ENCODE results near the gene GPR18. TPM values are rescaled to one million over a fixed set of nuclear protein-coding genes. Genes with fewer than 3 reads are reported as not detected.

The GPR18 gene
- total and polyA plus RNA-seq, 8 donors: 0.68 to 0.76 TPM; not detected in 6

DNA sequence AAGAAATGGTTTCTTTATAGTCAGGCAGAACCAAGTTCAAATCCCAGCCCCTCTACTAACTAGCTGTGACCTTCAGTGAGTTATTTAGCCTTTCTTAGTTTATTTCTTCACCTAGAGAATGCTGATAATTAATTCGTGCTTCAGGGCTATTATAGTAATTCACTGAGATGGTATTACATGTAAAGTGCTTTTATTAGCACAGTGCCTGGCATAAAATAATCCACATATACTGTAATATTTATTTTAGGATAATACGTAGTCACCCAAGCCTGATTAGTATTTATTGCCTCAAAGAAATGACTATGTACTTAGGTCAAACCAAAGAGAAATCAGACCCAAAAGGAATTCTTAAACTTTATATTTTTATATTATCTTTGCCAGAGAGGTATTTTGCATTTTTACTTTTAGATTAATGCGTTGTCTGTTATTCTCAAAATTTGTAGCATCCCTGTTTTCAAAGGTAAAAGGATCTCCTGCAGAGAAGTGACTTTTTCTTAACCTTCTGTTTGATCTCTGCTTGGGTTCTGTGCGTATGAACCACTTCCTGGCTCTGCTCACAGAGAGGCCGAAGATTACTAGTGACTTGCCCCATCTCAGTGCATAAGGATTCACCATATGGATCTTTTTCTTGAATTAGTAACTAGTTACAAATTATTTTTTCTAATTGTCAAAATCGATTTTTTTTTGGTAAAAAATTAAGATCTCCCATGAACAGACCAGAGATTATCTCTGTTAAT lies 37.8 kb downstream of the GPR18 start:
- no peak for TF ChIP-seq POLR2AphosphoS5 (IDR thresholded peaks at IDR 0.05)
- no peak for TF ChIP-seq POLR2A (IDR thresholded peaks at IDR 0.05)
- no peak for TF ChIP-seq EP300 (IDR thresholded peaks at IDR 0.05)
- Histone ChIP-seq H3K27me3 (no peaks in the 10 kb centered on the region), H3K27ac (no peak overlapping the region), H3K9me3 (no peaks in the 10 kb centered on the region), H3K36me3 (peaks cover 0 to 5% (median under 1%) of the 10 kb centered on the region in 4 donors), H3K4me1 (peaks cover 11 to 76% (median 45%) of the 10 kb centered on the region in 4 donors), H3K4me3 (no peak overlapping the region)
- 53 to 61% (median 55%) methylated on average over 6 of the region's 6 CpGs for WGBS, 5 donors
- no peak for DNase-seq
- intact Hi-C loops (cut with DNase I; ENCODE audit: low total_unique reads): no loop called here

DNA sequence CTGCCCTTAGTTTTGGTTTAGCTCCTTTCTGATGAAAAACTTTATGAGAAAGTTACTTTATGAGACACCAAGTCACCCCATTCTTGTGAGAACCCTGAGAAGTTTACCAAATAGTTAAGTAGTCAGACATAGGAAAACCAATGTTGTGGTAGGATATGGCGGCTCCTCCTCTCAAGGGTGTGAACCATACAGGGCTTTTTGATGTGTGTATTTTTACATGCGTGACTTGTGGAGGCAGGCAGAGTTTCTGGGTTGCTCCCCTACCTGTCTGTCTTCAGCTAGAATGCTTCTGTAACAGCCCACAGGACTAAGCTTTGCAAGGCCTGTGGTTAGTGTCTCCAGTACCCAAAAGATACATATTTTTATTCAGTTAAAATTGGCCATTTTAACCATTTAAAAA lies 39.2 kb downstream of the GPR18 start:
- TF ChIP-seq POLR2A (IDR thresholded peaks at IDR 0.05) (no peak), POLR2AphosphoS5 (IDR thresholded peaks at IDR 0.05) (no peak), EP300 (IDR thresholded peaks at IDR 0.05) (no peak)
- TF ChIP-seq, protein P1, sequence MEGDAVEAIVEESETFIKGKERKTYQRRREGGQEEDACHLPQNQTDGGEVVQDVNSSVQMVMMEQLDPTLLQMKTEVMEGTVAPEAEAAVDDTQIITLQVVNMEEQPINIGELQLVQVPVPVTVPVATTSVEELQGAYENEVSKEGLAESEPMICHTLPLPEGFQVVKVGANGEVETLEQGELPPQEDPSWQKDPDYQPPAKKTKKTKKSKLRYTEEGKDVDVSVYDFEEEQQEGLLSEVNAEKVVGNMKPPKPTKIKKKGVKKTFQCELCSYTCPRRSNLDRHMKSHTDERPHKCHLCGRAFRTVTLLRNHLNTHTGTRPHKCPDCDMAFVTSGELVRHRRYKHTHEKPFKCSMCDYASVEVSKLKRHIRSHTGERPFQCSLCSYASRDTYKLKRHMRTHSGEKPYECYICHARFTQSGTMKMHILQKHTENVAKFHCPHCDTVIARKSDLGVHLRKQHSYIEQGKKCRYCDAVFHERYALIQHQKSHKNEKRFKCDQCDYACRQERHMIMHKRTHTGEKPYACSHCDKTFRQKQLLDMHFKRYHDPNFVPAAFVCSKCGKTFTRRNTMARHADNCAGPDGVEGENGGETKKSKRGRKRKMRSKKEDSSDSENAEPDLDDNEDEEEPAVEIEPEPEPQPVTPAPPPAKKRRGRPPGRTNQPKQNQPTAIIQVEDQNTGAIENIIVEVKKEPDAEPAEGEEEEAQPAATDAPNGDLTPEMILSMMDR (IDR thresholded peaks at IDR 0.05): no peak
- intact Hi-C loops (cut with DNase I; ENCODE audit: low total_unique reads): no loop called here
- Histone ChIP-seq H3K4me1 (peaks cover 11 to 71% (median 46%) of the 10 kb centered on the region in 4 donors), H3K4me3 (no peak overlapping the region), H3K27me3 (no peaks in the 10 kb centered on the region), H3K27ac (peak overlapping the region in 2 of 5 donors; percentile 42 to 53), H3K9me3 (no peaks in the 10 kb centered on the region), H3K36me3 (peaks cover 0 to 6% (median 2%) of the 10 kb centered on the region in 4 donors)
- 73 to 83% (median 77%) methylated on average over 2 of the region's 2 CpGs for WGBS, 5 donors
- peak in 1 of 2 donors; percentile 58 for DNase-seq

DNA sequence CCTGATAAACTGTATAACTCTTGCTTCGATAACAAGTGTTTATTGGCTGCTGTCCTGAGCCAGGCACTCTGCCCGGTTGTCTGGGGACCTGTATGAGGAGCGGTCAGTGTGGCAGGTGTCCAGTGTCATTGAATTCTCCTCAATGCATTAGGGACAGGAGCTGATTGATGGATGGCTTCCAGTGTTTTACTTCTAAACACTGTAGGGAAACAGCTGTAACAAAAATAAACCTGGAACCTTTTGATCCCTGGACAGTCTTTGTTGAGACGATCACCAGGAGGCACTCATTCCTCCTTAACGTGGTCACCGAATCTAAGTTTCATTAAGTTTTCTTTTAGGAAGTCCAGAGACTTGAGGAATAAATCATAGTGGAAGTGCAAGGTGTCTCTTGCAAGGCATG lies 39.6 kb downstream of the GPR18 start:
- WGBS, 5 donors: 9 to 25% (median 22%) methylated on average over 6 of the region's 6 CpGs
- intact Hi-C loops (cut with DNase I; ENCODE audit: low total_unique reads): no loop called here

DNA sequence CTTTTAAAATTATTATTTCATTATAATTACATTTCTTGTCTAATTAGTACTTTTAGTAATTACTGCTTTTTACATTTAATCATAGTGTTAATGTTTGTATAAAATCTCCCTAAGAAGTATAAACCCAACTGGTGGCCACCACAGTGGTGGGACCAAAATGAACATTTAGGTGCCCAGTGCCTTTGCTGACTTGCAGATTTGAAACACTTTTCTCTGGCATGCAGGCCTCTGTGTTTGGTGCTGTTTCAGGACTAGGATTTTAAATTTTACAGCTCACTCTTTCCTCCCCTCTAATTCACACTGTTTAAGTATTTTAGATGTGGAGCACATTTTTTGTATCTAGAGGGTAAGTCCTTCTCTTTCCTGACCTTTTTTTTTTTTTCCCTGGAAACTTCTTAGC lies 40.1 kb downstream of the GPR18 start:
- TF ChIP-seq EP300 (IDR thresholded peaks at IDR 0.05) (no peak), POLR2AphosphoS5 (IDR thresholded peaks at IDR 0.05) (no peak), POLR2A (IDR thresholded peaks at IDR 0.05) (no peak)
- TF ChIP-seq, protein P1 (IDR thresholded peaks at IDR 0.05): no peak
- H3K9me3 ChIP-seq: no peaks in the 10 kb centered on the region
- peaks cover 0 to 6% (median 2%) of the 10 kb centered on the region in 4 donors for H3K36me3 ChIP-seq
- H3K4me1 ChIP-seq: peaks cover 11 to 67% (median 44%) of the 10 kb centered on the region in 4 donors
- intact Hi-C loops (cut with DNase I; ENCODE audit: low total_unique reads): no loop called here
- no peak for DNase-seq
- no peak overlapping the region for H3K4me3 ChIP-seq
- peak overlapping the region in 2 of 5 donors; percentile 42 to 53 for H3K27ac ChIP-seq
- H3K27me3 ChIP-seq: no peaks in the 10 kb centered on the region

More for the DNA sequence above, 39.6 kb downstream of the GPR18 start:
- H3K27me3 ChIP-seq: no peaks in the 10 kb centered on the region
- H3K36me3 ChIP-seq: peaks cover 0 to 6% (median 2%) of the 10 kb centered on the region in 4 donors
- peak in 1 of 2 donors; percentile 96 for DNase-seq
- H3K4me1 ChIP-seq: peaks cover 11 to 69% (median 46%) of the 10 kb centered on the region in 4 donors
- TF ChIP-seq EP300 (IDR thresholded peaks at IDR 0.05): no peak
- TF ChIP-seq POLR2AphosphoS5 (IDR thresholded peaks at IDR 0.05): peak in 1 of 3 donors; percentile 33
- TF ChIP-seq, protein P1 (IDR thresholded peaks at IDR 0.05): no peak
- H3K9me3 ChIP-seq: no peaks in the 10 kb centered on the region
- peak overlapping the region in 2 of 5 donors; percentile 42 to 53 for H3K27ac ChIP-seq
- no peak overlapping the region for H3K4me3 ChIP-seq

All from stomach (tissue), 9 donors.